Ectodermal cell (in vitro differentiated cells): ENCODE results near the gene TEPSIN.

Experiments
- H3K27ac ChIP-seq: 2 replicates; pipeline ENCODE4 v1.7.0; 2013; ENCODE audit warnings: mild to moderate bottlenecking, low read depth, low read length; ENCODE audit not compliant: insufficient read depth, poor library complexity, severe bottlenecking
- H3K27me3 ChIP-seq: 2 replicates; pipeline ENCODE4 v1.7.0; 2013; ENCODE audit warnings: mild to moderate bottlenecking, low read length; ENCODE audit not compliant: insufficient read depth, control insufficient read depth, poor library complexity, severe bottlenecking
- H3K36me3 ChIP-seq: one replicate; pipeline ENCODE4 v1.7.0; 2013; ENCODE audit warnings: low read length; ENCODE audit not compliant: control insufficient read depth, insufficient read depth
- H3K4me1 ChIP-seq: one replicate; pipeline ENCODE4 v1.7.0; 2013; ENCODE audit warnings: low read length; ENCODE audit not compliant: control insufficient read depth, insufficient read depth
- H3K4me3 ChIP-seq: 2 replicates; pipeline ENCODE4 v1.7.0; 2013; ENCODE audit warnings: low read depth, low read length, control low read depth; ENCODE audit not compliant: insufficient read depth
- H3K9me3 ChIP-seq: 2 replicates; pipeline ENCODE4 v1.7.0; 2013; ENCODE audit warnings: mild to moderate bottlenecking, low read length, moderate library complexity; ENCODE audit not compliant: control insufficient read depth
- WGBS, 2 experiments: methylation state at CpG; one replicate each; pipeline ENCODE4 v1.1.7; 2013; ENCODE audit warnings: missing lambda C conversion rate in 2 of 2; 5-methylcytosine and 5-hydroxymethylcytosine counted together

The TEPSIN gene

DNA sequence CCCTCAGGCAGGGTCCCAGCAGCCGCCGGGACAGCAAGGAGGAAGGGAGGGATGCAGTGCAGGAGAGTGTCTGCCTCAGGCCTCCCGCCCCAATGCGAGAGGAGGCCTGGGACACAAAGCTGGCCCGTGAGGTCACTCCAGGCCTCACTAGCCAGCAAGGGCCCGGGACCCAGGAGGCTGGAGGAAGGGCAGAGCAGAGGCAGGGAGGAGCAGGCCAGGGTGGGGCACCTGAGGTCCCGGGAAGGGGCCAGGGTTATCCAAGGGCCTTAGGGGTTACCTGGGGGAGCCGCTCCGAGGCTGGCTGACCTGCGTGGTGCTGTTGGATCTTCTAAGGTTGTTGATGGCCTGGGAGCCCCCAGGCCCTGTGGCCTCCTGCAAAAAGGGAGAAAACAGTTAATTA lies 30.2 kb downstream of the TEPSIN start:
- no peak overlapping the region for H3K4me3 ChIP-seq
- H3K27me3 ChIP-seq: no peaks in the 10 kb centered on the region
- 94 to 96% methylated on average over 10 of the region's 10 CpGs for WGBS, 2 experiments

DNA sequence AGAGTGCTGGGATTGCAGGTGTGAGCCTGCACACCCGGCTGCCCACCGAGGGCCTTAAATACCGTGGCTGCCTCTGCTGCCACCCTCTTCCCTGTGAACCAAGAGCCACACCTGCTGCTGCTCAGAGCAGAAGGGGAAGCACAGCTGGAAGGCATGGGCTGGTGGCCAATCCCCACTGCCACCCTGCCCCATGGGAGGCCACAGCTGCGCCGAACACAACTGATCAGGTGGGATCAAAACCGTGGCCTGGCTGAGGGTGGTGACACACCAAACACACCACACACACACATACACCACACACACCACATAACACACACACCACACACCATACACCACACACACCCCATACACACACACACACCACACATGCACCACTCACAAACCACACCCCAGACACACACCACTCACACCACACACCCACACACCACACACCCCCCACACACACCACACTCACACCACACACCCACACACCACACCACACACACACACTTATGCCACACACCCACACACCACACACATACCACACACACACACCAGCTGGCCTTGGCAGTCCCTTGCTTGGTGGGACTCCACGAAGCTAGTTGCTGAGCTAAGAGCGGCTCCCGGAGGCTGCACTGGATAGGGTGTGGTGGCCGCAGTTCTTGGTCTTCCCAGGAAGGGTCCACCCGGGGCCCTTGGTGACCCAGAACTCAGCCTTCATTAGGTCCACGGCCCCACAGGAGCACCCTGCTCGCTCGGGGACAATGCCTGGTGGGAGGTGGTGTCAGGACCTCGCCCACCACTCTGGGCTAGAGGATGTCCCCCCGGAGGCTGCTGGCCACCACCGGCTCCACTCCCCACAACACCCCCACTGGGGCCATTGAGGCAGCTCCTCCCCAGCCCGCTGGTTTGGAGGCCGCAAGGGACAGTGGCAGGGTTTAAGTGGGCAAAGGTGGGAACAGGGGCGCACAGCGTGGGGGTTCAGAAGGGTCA lies 31.0 kb downstream of the TEPSIN start:
- 94 to 95% methylated on average over 21 of the region's 21 CpGs for WGBS, 2 experiments
- Histone ChIP-seq H3K9me3 (no peaks in the 10 kb centered on the region), H3K4me1 (no peaks in the 10 kb centered on the region), H3K27me3 (no peaks in the 10 kb centered on the region), H3K36me3 (peaks cover 10% of the 10 kb centered on the region), H3K27ac (no peak overlapping the region), H3K4me3 (no peak overlapping the region)

More for the DNA sequence above, 30.2 kb downstream of the TEPSIN start:
- Histone ChIP-seq H3K9me3 (no peaks in the 10 kb centered on the region), H3K27ac (no peak overlapping the region), H3K36me3 (peaks cover 7% of the 10 kb centered on the region), H3K4me1 (no peaks in the 10 kb centered on the region)

DNA sequence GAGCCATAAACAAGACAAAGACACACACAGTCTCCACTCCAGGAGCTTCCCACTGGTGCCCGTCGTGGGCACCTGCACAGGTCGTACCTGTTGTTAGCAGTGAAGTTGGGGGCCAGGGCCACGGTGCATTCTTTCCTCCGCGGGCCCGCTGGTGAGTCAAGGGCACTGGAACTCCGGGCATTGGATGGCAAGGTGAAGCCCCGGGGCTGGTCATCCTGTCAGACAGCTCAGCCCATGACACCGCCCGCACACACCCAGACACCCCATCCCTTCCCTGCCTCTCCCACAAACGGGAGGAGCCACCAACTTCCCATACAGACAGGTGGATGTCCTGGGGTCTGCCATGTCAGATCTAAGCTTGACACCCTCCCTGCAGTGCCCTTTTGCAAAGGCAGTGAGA lies 32.2 kb downstream of the TEPSIN start:
- Histone ChIP-seq H3K36me3 (peaks cover 10% of the 10 kb centered on the region), H3K4me3 (no peak overlapping the region), H3K27me3 (no peaks in the 10 kb centered on the region), H3K9me3 (no peaks in the 10 kb centered on the region), H3K27ac (no peak overlapping the region), H3K4me1 (no peaks in the 10 kb centered on the region)
- WGBS, 2 experiments: 95% methylated on average over 12 of the region's 12 CpGs

DNA sequence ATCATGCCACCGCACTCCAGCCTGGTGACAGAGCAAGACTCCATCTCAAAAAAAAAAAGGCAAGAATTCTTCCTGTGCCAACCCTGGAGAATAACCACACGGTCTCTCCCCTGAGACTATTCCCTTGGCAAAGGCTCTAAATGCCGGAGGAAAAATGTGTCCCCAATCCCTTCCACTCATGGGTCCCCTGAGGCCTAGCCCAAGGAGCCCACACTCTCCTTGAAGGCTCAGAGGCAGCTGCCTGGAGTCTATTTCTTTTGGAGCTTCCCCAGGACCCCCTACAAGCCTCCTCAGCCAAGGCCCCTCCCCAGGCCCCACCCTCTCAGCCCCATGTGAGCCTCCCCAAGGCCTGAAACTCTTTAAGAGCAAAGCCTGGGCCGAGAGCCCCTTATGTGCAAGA lies 32.7 kb downstream of the TEPSIN start:
- Histone ChIP-seq H3K27me3 (no peaks in the 10 kb centered on the region), H3K36me3 (peaks cover 10% of the 10 kb centered on the region), H3K9me3 (no peaks in the 10 kb centered on the region), H3K27ac (no peak overlapping the region), H3K4me1 (no peaks in the 10 kb centered on the region), H3K4me3 (no peak overlapping the region)
- whole genome bisulfite sequencing, 2 experiments: 93% methylated on average over 4 of the region's 4 CpGs

GRCh38 chr17:81204578-81204977 lies 34.3 kb downstream of the TEPSIN start:
- Histone ChIP-seq H3K27ac (no peak overlapping the region), H3K4me3 (no peak overlapping the region), H3K9me3 (no peaks in the 10 kb centered on the region), H3K4me1 (no peaks in the 10 kb centered on the region), H3K36me3 (peaks cover 11% of the 10 kb centered on the region), H3K27me3 (no peaks in the 10 kb centered on the region)
- WGBS, 2 experiments: 85 to 86% methylated on average over 10 of the region's 10 CpGs

- Histone ChIP-seq H3K27me3 (no peaks in the 10 kb centered on the region), H3K36me3 (peaks cover 21% of the 10 kb centered on the region), H3K9me3 (no peaks in the 10 kb centered on the region), H3K4me3 (no peak overlapping the region), H3K4me1 (no peaks in the 10 kb centered on the region), H3K27ac (no peak overlapping the region)
- WGBS, 2 experiments: 95 to 97% methylated on average over 20 of the region's 20 CpGs
These were observed 35.7 kb downstream of the TEPSIN start for GRCh38 chr17:81203136-81203535.

- Histone ChIP-seq H3K4me3 (no peak overlapping the region), H3K9me3 (no peaks in the 10 kb centered on the region)
- 93 to 94% methylated on average over 10 of the region's 10 CpGs for WGBS, 2 experiments
These were observed 36.5 kb downstream of the TEPSIN start for GRCh38 chr17:81202318-81202717.

DNA sequence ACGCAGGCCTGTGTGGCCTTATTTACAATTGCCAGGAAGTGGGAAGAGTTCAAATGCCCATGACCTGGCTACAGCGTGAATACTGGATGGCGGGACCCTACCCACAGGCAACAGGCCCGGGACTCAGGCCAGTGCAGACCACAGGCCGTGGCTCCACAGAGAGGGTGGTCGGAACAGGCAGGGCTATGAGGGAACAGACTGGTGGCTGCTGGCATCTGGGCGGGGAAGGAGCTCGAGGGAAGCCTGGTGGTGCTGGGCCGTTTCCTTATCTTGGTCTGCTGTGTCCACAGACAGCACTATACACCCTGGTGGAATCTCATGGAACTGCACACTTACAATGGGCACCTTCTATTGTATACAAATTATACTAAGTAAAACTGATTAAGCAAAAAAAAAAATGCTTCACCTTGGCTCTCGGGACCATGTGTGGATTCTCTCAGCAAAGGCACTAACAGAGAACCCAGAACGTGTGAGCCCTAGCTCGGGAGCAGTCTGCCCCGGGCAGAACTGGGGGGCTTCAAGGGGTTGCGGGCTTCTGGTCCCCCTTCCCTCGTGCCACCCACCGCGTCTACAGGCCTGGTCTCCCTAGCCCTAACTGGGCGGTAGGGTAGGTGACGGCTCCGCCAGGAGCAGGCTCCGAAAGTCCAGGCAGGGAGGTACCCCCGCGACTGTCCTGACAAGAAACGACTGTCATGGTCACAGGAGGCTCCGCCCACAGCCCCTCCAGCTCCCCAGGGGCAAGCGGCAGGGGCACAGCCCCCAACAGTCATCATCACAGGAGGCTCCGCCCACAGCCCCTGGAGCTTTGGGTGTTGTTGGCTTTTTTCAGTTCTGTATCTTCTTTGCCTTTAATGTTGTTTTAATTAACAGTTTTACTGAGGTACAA lies 37.9 kb downstream of the TEPSIN start:
- no peaks in the 10 kb centered on the region for H3K27me3 ChIP-seq
- H3K4me3 ChIP-seq: no peak overlapping the region
- no peaks in the 10 kb centered on the region for H3K9me3 ChIP-seq
- H3K4me1 ChIP-seq: no peaks in the 10 kb centered on the region
- no peak overlapping the region for H3K27ac ChIP-seq
- WGBS, 2 experiments: 92 to 93% methylated on average over 27 of the region's 27 CpGs
- H3K36me3 ChIP-seq: peaks cover 30% of the 10 kb centered on the region

More at GRCh38 chr17:81202318-81202717, 36.5 kb downstream of the TEPSIN start:
- Histone ChIP-seq H3K27ac (no peak overlapping the region), H3K27me3 (no peaks in the 10 kb centered on the region), H3K4me1 (no peaks in the 10 kb centered on the region), H3K36me3 (peaks cover 25% of the 10 kb centered on the region)

DNA sequence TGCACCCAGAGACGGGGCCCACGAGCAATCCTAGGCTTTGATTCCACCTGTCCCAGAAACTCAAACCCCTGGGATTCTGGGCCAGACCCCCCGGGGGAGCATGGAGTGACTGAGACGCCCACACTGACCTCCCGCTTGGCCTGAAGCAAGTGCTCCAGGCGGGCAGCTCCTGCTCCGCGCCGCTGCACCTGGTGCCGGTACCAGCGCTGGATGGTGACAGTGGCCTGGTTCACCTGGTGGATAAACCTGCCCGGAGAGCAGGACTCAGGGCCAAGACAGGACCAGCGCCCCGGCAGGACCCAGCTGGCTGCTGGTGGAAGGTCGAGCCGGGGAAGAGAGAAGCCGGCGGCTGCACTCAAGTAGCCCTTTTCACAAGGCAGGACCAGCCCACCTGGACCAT lies 38.7 kb downstream of the TEPSIN start:
- Histone ChIP-seq H3K36me3 (peaks cover 30% of the 10 kb centered on the region), H3K27me3 (no peaks in the 10 kb centered on the region), H3K4me1 (no peaks in the 10 kb centered on the region), H3K4me3 (no peak overlapping the region), H3K9me3 (no peaks in the 10 kb centered on the region), H3K27ac (no peak overlapping the region)
- 96 to 97% methylated on average over 18 of the region's 18 CpGs for WGBS, 2 experiments

DNA sequence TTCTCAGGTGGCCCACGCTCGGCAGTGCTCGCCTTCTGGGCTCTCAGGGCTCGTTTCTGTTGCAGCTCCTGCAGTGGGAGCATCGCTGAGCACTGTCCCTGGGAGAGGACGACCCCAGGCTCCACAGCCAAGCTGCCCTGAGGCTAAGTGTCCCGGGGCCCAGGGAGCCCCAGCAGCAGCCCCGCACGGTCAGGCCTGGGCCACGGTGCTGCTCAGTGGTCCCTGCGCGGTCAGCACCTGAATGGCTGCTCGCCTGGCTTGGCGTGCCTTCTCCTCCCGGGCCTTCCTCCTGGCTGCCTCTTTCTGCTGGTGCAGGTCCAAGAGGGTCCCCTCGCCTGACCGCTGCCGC lies 39.4 kb downstream of the TEPSIN start:
- Histone ChIP-seq H3K4me1 (no peaks in the 10 kb centered on the region), H3K36me3 (peaks cover 27% of the 10 kb centered on the region), H3K4me3 (no peak overlapping the region), H3K27me3 (no peaks in the 10 kb centered on the region), H3K27ac (no peak overlapping the region), H3K9me3 (no peaks in the 10 kb centered on the region)
- WGBS, 2 experiments: 95 to 96% methylated on average over 18 of the region's 18 CpGs
